ENCODE data around the gene SMIM33. TPM values are rescaled to one million over a fixed set of nuclear protein-coding genes. Genes with fewer than 3 reads are reported as not detected.
A peak's percentile ranks its signal among the peaks of the same experiment; 100 is the strongest.

The SMIM33 gene
- total and polyA plus RNA-seq, 10 of the 15 experiments (the other 5 are each of a cell fraction or from before 2014, with no cell fraction given) = 0.03 to 0.25 (median 0.07) TPM; not detected in 4

- TF ChIP-seq FOXM1 (IDR thresholded peaks at IDR 0.05; ENCODE audit: low read depth, low read length) = no peak
- no peak for TF ChIP-seq ZZZ3 (IDR thresholded peaks at IDR 0.05; ENCODE audit: control insufficient read depth, insufficient read length, low read depth)
- TF ChIP-seq RUNX3 (IDR thresholded peaks at IDR 0.05; ENCODE audit: low read length) = peak; percentile 95
- TF ChIP-seq E4F1 (IDR thresholded peaks at IDR 0.05; ENCODE audit: borderline replicate concordance, partially characterized antibody) = peak; percentile 23
- 0 out of 2 replicates have a peak, but pooled peaks have one; percentile 52 for TF ChIP-seq NKRF (conservative IDR thresholded peaks at IDR 0.05)
- no peak for TF ChIP-seq ZSCAN29 (IDR thresholded peaks at IDR 0.05)
- peak; percentile 92 for TF ChIP-seq HDGF (IDR thresholded peaks at IDR 0.05)
- no peak for TF ChIP-seq CHD1 (IDR thresholded peaks at IDR 0.05; ENCODE audit: low read depth, low read length)
- TF ChIP-seq ETV6 (conservative IDR thresholded peaks at IDR 0.05 in 1 of 2, IDR thresholded peaks at IDR 0.05 in 1 of 2; ENCODE audit: borderline replicate concordance in 1 of 2, low read depth in 1 of 2) = no peak
- TF ChIP-seq KLF5 (IDR thresholded peaks at IDR 0.05; ENCODE audit: partially characterized antibody) = no peak
- 0 out of 2 replicates have a peak, but pooled peaks have one; percentile 55 for TF ChIP-seq GATAD2B (conservative IDR thresholded peaks at IDR 0.05; ENCODE audit: low read depth)
- no peak for TF ChIP-seq SRF (IDR thresholded peaks at IDR 0.05; ENCODE audit: low read depth in 2 of 2, low read length in 2 of 2)
- no peak for TF ChIP-seq POLR2AphosphoS5 (IDR thresholded peaks at IDR 0.05; ENCODE audit: low read length)
- TF ChIP-seq ATF7 (IDR thresholded peaks at IDR 0.05; ENCODE audit: low read depth) = peak; percentile 99
- peak; percentile 58; the same call in 1 of the 2 replicates for TF ChIP-seq CREM (IDR thresholded peaks at IDR 0.05; ENCODE audit: low read depth)
- no peak; the same call in 1 of the 2 replicates for TF ChIP-seq PKNOX1 (IDR thresholded peaks at IDR 0.05)
Observed at GRCh38 chr5:139453683-139454567, 16.9 kb upstream of the SMIM33 start (continued).

All from GM12878 (cell line).